ENCODE results near the gene MBD4.
"Not testable (repeated sequence)": the region's sequence is repeated elsewhere in the genome, so short reads cannot be mapped to it uniquely, and the experiment has no call there.

The MBD4 gene

GRCh38 chr3:129428376-129429079 is 11.2 kb downstream of the MBD4 start, which contains the start of gene EFCAB12:
Gene EFCAB12, minus strand, starts transcription at chr3:129428636. Its CDS starts 148 bp downstream, at chr3:129428488.
- DNase-seq, result peak; percentile 90

GRCh38 chr3:129428007-129428375 is 11.8 kb downstream of the MBD4 start:
- DNase-seq, result no peak

GRCh38 chr3:129425619-129426018 is 14.1 kb downstream of the MBD4 start:
- no peak for DNase-seq

GRCh38 chr3:129425213-129425612 is 14.5 kb downstream of the MBD4 start:
- DNase-seq, result no peak

- peak; percentile 82 for DNase-seq
Measured at GRCh38 chr3:129424185-129424841, 15.4 kb downstream of the MBD4 start.

GRCh38 chr3:129422897-129423296 is 16.9 kb downstream of the MBD4 start:
- DNase-seq, result no peak

GRCh38 chr3:129421988-129422745 is 17.6 kb downstream of the MBD4 start:
- DNase-seq, result no peak

GRCh38 chr3:129421236-129421883 is 18.4 kb downstream of the MBD4 start:
- no peak for DNase-seq

- DNase-seq, result no peak
Measured at GRCh38 chr3:129419476-129419875, 20.3 kb downstream of the MBD4 start.

- no peak for DNase-seq
Measured at GRCh38 chr3:129418041-129418973, 21.4 kb downstream of the MBD4 start.

GRCh38 chr3:129417326-129417725 is 22.4 kb downstream of the MBD4 start:
- DNase-seq, result no peak

GRCh38 chr3:129416415-129416814 is 23.3 kb downstream of the MBD4 start:
- DNase-seq, result no peak

- no peak for DNase-seq
Measured at GRCh38 chr3:129415830-129416229, 23.9 kb downstream of the MBD4 start.

- DNase-seq, result no peak
Measured at GRCh38 chr3:129415378-129415777, 24.4 kb downstream of the MBD4 start.

GRCh38 chr3:129413687-129414506 is 25.9 kb downstream of the MBD4 start:
- no peak for DNase-seq

GRCh38 chr3:129413238-129413637 is 26.5 kb downstream of the MBD4 start:
- DNase-seq, result not testable (repeated sequence)

GRCh38 chr3:129412542-129413198 is 27.1 kb downstream of the MBD4 start:
- DNase-seq, result no peak

GRCh38 chr3:129410971-129411370 is 28.8 kb downstream of the MBD4 start:
- no peak for DNase-seq

GRCh38 chr3:129409541-129409940 is 30.2 kb downstream of the MBD4 start:
- no peak for DNase-seq

GRCh38 chr3:129404610-129405009 is 35.1 kb downstream of the MBD4 start:
- no peak for DNase-seq

- DNase-seq, result no peak
Measured at GRCh38 chr3:129404130-129404529, 35.6 kb downstream of the MBD4 start.

Data from inflammatory macrophage treated with lipopolysaccharide for 4 hours (primary cell).